IgD-negative memory B cell (primary cell): ENCODE data around the gene ABHD2. TPM values are rescaled to one million over a fixed set of nuclear protein-coding genes. Genes with fewer than 3 reads are reported as not detected.

Source experiments
- H3K27ac Mint-ChIP-seq, 3 donors: one replicate each; pipeline ENCODE4 v1.8.0; 2020 to 2022; ENCODE audit warnings: mild to moderate bottlenecking in 3 of 3, mixed read lengths in 3 of 3, moderate library complexity in 1 of 3
- H3K27me3 Mint-ChIP-seq: one replicate; pipeline ENCODE4 v1.8.0; 2021; ENCODE audit warnings: mixed read lengths
- H3K36me3 Mint-ChIP-seq: one replicate; pipeline ENCODE4 v1.8.0; 2020; ENCODE audit warnings: mild to moderate bottlenecking, mixed read lengths
- H3K4me1 Mint-ChIP-seq, 3 donors: one replicate each; pipeline ENCODE4 v1.8.0; 2020 to 2022; ENCODE audit warnings: mixed read lengths in 3 of 3, mild to moderate bottlenecking in 1 of 3
- H3K4me3 Mint-ChIP-seq, 4 donors: one replicate each; pipeline ENCODE4 v1.8.0; 2020 to 2022; ENCODE audit warnings: mild to moderate bottlenecking in 4 of 4, mixed read lengths in 4 of 4, moderate library complexity in 3 of 4
- H3K9me3 Mint-ChIP-seq, 3 donors: one replicate each; pipeline ENCODE4 v1.8.0; 2020 to 2021; ENCODE audit warnings: mixed read lengths in 3 of 3, mild to moderate bottlenecking in 1 of 3
- polyA plus RNA-seq: library from polyadenylated mRNA; unstranded; fragments of 300-500 nt; fragmentation: Illumina TruSeq; gene quantifications from one replicate; pipeline ENCODE4 v1.2.3, GENCODE V29; 2021

ABHD2 gene
- polyA plus RNA-seq, 1 donor from 2014 or later: 13.4 TPM

DNA sequence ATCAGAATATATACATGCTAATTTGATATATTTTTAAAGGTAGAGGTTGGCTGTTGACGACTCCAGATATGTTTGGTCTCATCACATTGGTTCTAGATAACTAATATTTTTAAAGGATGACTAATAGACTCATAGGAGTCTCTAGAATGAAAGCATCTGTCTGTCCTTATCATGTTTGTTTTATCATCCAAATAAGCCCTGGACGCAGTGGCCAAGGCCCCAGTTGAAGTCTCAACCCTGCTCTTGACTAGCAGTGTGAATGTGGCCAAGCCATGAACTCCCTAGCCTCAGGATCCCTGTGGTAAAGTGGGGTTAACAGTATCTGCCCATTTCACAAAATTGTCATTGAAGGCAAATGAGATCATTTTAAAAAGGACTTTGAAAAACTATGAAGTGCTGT lies 53.6 kb downstream of the ABHD2 start:
- Mint-ChIP-seq H3K36me3 (peaks cover 15% of the 10 kb centered on the region), H3K4me1 (peaks cover 0 to 6% (median 4%) of the 10 kb centered on the region in 3 donors), H3K4me3 (no peak overlapping the region), H3K27me3 (no peaks in the 10 kb centered on the region), H3K9me3 (no peaks in the 10 kb centered on the region), H3K27ac (no peak overlapping the region)

DNA sequence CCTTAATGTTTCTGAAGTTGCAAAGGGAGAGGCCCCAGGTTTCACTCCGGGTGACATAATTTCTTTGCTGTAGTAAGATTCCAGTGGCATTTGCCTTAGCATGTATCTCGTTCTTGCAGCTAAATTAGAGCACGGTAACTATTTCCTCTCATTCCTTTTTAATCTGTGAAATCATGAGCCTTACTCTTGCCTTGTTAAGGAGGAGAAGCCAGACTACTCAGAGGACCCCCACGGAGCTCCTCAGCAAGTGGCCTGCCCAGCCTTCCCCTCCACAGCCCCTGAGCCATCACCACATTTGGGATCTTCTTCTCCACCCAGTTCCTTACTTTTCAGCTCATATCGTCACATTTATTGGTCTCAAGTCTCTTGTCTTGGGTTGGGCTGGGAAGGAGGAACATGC lies 54.2 kb downstream of the ABHD2 start:
- H3K36me3 Mint-ChIP-seq: peaks cover 15% of the 10 kb centered on the region
- no peak overlapping the region for H3K4me3 Mint-ChIP-seq
- no peaks in the 10 kb centered on the region for H3K27me3 Mint-ChIP-seq
- no peaks in the 10 kb centered on the region for H3K9me3 Mint-ChIP-seq
- peaks cover 0 to 6% (median 4%) of the 10 kb centered on the region in 3 donors for H3K4me1 Mint-ChIP-seq
- no peak overlapping the region for H3K27ac Mint-ChIP-seq

DNA sequence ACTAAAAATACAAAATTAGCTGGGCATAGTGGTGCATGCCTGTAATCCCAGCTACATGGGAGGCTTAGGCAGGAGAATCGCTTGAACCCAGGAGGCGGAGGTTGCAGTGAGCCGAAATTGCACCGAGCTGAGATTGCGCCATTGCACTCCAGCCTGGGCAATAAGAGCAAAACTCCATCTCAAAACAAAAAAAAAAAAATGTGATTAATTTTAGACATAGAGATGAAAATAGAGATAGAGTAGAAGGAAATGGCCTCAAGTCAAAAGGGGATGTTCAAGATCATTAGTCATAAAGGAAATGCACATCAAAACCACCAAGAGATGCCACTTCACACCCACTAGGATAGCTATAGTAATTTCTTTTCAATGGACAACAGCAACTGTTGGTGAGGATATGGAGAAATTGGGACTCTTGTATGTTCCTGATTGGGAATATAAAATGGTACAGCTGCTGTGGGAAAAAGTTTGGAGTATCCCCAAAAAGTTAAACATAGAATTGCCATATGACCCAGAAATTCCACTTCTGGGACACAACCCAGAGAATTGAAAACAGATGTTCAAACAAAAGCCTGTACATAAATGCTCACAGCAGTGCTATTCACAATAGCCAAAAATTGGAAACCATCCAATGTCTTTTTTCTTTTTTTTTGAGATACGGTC lies 55.4 kb downstream of the ABHD2 start:
- Mint-ChIP-seq H3K4me3 (no peak overlapping the region), H3K27me3 (no peaks in the 10 kb centered on the region), H3K27ac (no peak overlapping the region)

DNA sequence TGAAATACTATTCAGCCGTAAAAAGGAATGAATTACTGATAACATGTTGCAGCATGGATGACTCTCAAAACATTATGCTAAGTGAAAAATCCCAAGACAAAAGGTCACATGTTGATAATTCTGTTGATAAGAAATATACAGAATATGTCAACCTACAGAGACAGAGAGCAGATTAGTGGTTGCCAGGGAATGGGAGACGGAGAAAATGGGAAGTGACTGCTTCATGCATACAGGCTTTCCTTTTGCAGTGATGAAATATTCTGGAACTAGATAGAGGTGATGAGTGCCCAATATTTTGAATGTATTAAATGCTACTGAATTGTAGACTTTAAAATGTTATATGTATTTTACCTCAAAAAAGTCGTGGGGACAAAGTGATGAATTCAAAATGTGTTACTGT lies 56.2 kb downstream of the ABHD2 start:
- peaks cover 0 to 6% (median 4%) of the 10 kb centered on the region in 3 donors for H3K4me1 Mint-ChIP-seq
- peaks cover 17% of the 10 kb centered on the region for H3K36me3 Mint-ChIP-seq
- H3K27ac Mint-ChIP-seq: no peak overlapping the region
- no peaks in the 10 kb centered on the region for H3K9me3 Mint-ChIP-seq
- H3K27me3 Mint-ChIP-seq: no peaks in the 10 kb centered on the region
- no peak overlapping the region for H3K4me3 Mint-ChIP-seq

More for the DNA sequence above, 55.4 kb downstream of the ABHD2 start:
- H3K4me1 Mint-ChIP-seq: peaks cover 0 to 6% (median 4%) of the 10 kb centered on the region in 3 donors
- H3K9me3 Mint-ChIP-seq: no peaks in the 10 kb centered on the region
- peaks cover 15% of the 10 kb centered on the region for H3K36me3 Mint-ChIP-seq

DNA sequence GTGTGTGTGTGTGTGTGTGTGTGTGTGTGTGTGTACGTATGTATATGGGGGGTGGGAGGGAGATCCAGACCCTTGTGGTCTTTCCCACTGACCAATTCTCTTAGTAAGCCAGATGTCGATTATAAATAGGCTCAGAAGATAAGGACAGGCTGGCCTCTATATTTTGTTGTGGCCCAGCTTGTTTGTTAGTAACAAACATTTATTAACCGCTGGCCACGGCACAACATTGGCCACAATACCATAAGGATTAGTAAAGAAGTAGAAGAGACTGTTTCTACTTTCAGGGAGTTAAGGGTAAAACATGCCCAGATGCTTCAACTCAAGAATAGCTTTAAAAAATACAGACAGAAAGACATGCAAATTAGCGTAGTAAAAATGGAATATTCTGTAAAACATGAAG lies 58.1 kb downstream of the ABHD2 start:
- Mint-ChIP-seq H3K9me3 (no peaks in the 10 kb centered on the region), H3K27ac (no peak overlapping the region), H3K4me3 (no peak overlapping the region), H3K4me1 (peaks cover 0 to 5% (median 2%) of the 10 kb centered on the region in 3 donors), H3K36me3 (peaks cover 18% of the 10 kb centered on the region), H3K27me3 (no peaks in the 10 kb centered on the region)

DNA sequence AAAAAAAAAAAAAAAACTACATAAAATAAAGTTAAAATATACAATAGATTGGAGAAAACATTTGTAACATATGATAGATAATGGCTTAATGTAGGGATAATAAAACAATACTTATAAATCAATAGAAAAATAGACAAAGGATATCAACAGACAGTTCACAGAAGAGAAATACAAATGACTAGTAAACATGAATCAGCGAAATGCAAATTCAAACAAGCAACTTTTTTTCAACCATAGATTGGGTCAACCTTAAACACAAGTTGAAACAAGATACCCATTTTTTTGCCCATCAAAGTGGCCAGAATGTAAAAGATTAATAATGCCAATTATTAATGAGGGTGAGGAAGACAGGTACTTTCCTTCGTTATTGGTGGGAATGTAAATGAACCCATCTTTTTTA lies 59.9 kb downstream of the ABHD2 start:
- H3K27me3 Mint-ChIP-seq: no peaks in the 10 kb centered on the region
- no peaks in the 10 kb centered on the region for H3K9me3 Mint-ChIP-seq
- H3K4me1 Mint-ChIP-seq: peaks cover 0 to 5% (median 4%) of the 10 kb centered on the region in 3 donors
- H3K27ac Mint-ChIP-seq: no peak overlapping the region
- H3K4me3 Mint-ChIP-seq: no peak overlapping the region
- H3K36me3 Mint-ChIP-seq: peaks cover 19% of the 10 kb centered on the region

DNA sequence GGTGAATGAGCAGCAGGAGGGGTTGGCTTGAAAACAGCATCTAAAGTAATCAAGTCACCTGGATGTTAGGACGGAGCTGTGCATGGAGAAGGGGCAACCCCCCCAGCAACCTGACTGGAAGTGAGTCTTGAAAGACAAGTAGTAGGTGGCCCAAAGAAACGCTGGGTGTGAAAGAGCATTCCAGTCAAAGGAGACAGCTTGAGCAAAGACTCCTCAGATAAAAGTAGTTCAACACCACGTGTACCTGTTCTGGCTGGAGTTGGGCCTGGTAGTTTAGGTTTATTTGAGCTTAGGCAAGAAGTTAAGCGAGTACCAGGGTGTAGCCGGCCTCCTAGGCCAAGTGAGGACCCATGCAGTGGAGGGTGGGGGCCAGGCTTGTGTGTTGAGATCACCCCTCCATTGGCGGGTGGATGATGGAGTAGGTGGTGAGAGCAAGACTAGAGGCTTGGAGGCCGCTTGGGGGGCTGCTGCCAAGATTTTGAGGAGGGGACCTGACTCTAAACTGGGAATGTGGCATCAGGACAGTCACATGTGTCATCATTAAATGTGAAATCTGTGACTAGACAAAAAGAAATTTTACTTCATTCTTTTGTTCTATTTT lies 61.3 kb downstream of the ABHD2 start:
- peaks cover 17% of the 10 kb centered on the region for H3K36me3 Mint-ChIP-seq
- H3K27ac Mint-ChIP-seq: peak overlapping the region in 1 of 3 donors; percentile 59
- peaks cover 0 to 2% (median 2%) of the 10 kb centered on the region in 3 donors for H3K4me1 Mint-ChIP-seq
- H3K4me3 Mint-ChIP-seq: no peak overlapping the region
- H3K9me3 Mint-ChIP-seq: no peaks in the 10 kb centered on the region
- no peaks in the 10 kb centered on the region for H3K27me3 Mint-ChIP-seq

DNA sequence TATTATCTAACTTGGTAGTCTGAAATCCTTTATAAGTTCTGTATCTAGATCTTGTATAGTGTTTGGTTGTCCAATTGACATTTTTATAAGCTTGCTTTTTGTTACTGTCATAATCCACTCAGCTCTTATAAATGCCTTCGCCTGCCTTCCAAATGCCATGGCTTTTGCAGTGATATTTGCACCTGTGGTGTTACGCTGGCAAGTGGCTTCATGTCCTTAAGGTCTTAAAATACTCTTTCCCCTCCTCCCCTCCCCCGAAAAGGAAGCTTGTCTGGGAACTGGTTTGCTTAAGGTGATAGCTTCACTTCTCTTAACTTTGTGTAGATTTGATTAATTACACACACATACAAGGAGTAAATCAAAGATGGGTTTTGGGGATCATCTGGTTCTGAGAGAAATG lies 62.0 kb downstream of the ABHD2 start:
- Mint-ChIP-seq H3K4me3 (no peak overlapping the region), H3K27me3 (no peaks in the 10 kb centered on the region), H3K9me3 (no peaks in the 10 kb centered on the region), H3K27ac (no peak overlapping the region), H3K36me3 (peaks cover 18% of the 10 kb centered on the region), H3K4me1 (peaks cover 0 to 2% (median 2%) of the 10 kb centered on the region in 3 donors)

DNA sequence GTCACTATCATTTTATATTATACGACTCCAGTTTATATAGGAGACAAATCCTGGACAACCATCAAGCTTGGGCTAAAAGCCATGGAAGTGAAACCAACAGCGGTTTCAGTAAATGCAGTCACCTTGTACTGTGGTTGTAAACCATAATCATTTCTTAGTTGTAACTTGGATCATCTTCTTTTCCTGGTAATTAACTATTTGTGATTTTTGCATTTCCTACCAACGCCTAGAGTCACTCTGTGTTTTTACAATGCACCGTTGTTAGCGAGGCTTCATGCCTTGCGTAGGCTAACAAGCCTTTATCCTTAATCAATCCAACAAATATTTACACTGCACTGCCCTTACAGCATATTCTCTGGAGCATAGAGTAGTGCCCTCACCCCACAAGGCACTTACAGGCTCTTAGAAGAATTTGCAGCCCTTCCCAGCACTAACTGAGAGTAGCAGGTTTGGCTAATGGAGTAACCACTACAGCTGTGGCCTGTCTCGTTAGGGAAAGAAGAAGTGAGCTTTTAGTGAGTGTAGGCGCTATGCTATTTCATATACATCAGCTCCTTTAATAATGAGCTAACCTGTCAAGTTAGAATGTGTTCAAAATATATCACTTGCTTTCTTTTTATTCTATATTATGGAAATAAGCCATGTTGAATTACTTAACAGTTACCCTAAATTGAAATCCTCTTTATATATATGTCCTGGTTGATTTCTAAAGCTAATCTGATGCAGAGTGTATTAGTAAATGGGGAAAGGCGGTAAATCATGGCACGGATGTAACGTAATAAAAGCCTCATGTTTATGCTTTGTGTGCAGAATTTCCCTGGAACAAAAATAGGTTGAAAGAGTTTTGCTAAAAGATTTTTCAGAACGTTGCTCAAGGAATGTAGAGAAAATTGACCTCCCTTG lies 62.8 kb downstream of the ABHD2 start:
- Mint-ChIP-seq H3K36me3 (peaks cover 18% of the 10 kb centered on the region), H3K27ac (no peak overlapping the region)

DNA sequence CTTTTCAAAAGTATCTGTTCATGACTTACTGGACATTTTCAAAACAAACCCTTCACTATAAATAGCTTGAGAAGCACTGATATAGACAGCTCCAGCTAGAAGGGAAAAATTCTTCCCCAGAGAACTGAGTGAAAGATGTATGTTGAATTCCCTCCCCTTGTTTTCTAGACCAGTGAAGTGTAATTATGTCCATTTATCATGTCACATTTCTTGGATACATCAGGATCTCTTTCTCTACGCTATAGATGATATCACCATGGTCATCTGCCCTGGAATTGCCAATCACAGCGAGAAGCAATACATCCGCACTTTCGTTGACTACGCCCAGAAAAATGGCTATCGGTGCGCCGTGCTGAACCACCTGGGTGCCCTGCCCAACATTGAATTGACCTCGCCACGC lies 66.9 kb downstream of the ABHD2 start:
- Mint-ChIP-seq H3K9me3 (no peaks in the 10 kb centered on the region), H3K27me3 (no peaks in the 10 kb centered on the region), H3K36me3 (peaks cover 13% of the 10 kb centered on the region), H3K4me1 (peaks cover 0 to 2% (median under 1%) of the 10 kb centered on the region in 3 donors), H3K4me3 (no peak overlapping the region), H3K27ac (no peak overlapping the region)

More for the DNA sequence above, 62.8 kb downstream of the ABHD2 start:
- H3K27me3 Mint-ChIP-seq: no peaks in the 10 kb centered on the region
- no peak overlapping the region for H3K4me3 Mint-ChIP-seq
- H3K9me3 Mint-ChIP-seq: no peaks in the 10 kb centered on the region
- H3K4me1 Mint-ChIP-seq: peaks cover 0 to 2% (median 2%) of the 10 kb centered on the region in 3 donors

DNA sequence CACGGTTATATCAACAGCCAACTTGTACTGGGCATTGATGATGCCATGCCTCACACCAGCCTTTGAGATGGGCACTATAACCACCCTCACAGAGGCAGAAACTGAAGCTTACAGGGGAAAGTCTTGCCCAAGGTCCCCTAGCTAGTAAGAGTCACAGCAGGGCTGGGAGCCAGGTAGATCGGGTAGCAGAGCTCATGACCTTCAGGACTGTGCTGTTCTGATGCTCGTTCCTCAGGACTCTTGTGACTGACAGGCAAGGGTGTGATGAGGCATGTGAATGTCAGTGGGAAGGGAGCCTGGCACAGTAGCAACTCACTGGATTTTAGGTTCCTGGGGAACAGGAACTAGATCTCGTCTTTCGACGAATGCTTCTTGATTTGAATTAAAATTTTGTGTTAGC lies 67.4 kb downstream of the ABHD2 start:
- Mint-ChIP-seq H3K36me3 (peaks cover 13% of the 10 kb centered on the region), H3K4me3 (no peak overlapping the region), H3K27ac (no peak overlapping the region), H3K4me1 (peaks cover 0 to 2% (median 0%) of the 10 kb centered on the region in 3 donors), H3K27me3 (no peaks in the 10 kb centered on the region), H3K9me3 (no peaks in the 10 kb centered on the region)

DNA sequence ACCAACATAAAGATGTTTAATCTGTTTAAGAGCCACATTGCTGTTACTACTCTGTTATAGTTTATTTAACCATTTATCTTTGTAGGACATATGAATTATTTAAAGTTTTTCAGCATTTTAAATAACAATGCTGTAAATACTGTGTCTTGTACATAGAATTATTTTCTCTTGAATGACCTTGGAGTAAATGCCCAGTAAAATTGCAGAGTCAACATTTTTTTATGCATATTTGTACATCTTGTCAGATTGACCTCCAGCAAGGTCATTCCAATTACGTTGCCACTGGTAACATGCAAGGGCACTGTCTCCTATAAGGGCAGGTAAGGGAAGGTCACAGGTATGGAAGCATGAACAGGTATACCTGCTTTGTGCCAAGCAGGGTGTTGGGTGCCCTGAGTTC lies 68.8 kb downstream of the ABHD2 start:
- no peaks in the 10 kb centered on the region for H3K4me1 Mint-ChIP-seq
- H3K27ac Mint-ChIP-seq: no peak overlapping the region
- no peak overlapping the region for H3K4me3 Mint-ChIP-seq
- H3K27me3 Mint-ChIP-seq: no peaks in the 10 kb centered on the region
- H3K36me3 Mint-ChIP-seq: peaks cover 9% of the 10 kb centered on the region
- no peaks in the 10 kb centered on the region for H3K9me3 Mint-ChIP-seq

DNA sequence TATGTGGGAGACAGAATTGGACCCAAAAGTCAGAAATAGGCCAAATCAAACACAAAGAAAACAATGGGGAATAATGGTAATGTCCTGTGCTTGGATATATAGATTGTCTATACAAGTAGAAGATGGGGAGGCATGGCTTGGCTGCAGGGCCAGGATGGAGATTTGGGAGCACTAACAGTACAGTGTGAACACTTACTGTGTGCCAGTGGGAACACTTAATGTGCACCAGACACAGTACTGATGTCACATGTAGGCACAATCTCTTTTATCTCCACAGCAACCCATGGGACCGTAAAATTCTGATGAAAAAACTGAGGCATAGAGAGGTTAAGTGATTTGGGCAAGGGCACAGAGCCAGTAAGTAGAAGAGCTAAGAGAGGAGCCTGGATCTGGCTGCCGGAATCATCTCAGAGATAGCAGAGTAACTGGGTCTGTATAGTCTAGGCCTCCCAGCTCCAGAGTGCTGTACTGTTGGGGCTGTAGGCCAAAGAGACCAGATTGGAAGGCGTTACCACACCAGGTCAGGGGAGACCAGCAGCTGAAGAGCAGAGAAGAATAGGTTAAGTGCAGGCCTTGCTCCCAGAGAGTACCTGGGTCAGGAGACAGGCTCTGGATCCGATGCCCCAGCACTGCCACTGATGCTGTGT lies 69.8 kb downstream of the ABHD2 start:
- Mint-ChIP-seq H3K9me3 (no peaks in the 10 kb centered on the region), H3K36me3 (peaks cover 11% of the 10 kb centered on the region), H3K4me1 (no peaks in the 10 kb centered on the region), H3K4me3 (no peak overlapping the region), H3K27ac (no peak overlapping the region), H3K27me3 (no peaks in the 10 kb centered on the region)

DNA sequence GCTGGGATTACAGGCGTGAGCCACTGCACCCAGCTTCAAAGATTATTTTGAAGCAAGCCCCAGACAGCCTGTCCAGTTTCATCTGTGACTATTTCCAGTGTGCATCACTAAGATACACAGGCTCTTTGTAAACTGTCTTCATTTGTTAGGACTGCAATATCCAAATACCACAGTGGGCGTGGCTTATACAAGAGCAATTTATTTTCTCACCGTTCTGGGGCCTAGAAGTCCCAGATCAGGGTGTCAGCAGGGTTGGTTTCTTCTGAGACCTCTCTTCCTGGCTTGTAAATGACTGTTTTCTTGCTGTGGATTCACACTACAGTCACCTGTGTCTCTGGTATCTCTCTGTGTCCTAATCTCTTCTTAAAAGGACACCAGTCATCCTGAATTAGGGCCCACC lies 73.4 kb downstream of the ABHD2 start:
- Mint-ChIP-seq H3K27me3 (no peaks in the 10 kb centered on the region), H3K9me3 (no peaks in the 10 kb centered on the region), H3K36me3 (peaks cover 5% of the 10 kb centered on the region), H3K4me1 (no peaks in the 10 kb centered on the region), H3K4me3 (no peak overlapping the region), H3K27ac (no peak overlapping the region)
